ENCODE measurements around the gene GCH1. TPM values are rescaled to one million over a fixed set of nuclear protein-coding genes. Genes with fewer than 3 reads are reported as not detected.
A peak's percentile ranks its signal among the peaks of the same experiment; 100 is the strongest.
"Not testable (repeated sequence)": the region's sequence is repeated elsewhere in the genome, so short reads cannot be mapped to it uniquely, and the experiment has no call there.

Gene GCH1
- total RNA-seq, 4 donors from 2014 or later: 6.9 to 13.2 (median 8.1) TPM

- TF ChIP-seq EP300 (IDR thresholded peaks at IDR 0.05) (no peak), POLR2A (IDR thresholded peaks at IDR 0.05) (no peak), CTCF (IDR thresholded peaks at IDR 0.05) (no peak)
- Histone ChIP-seq H3K27ac (peak overlapping the region in 3 of 4 donors; percentile 15 to 73 (median 65)), H3K36me3 (no peaks in the 10 kb centered on the region), H3K4me1 (peaks cover 0 to 17% (median 5%) of the 10 kb centered on the region in 4 donors), H3K27me3 (no peaks in the 10 kb centered on the region), H3K9me3 (no peaks in the 10 kb centered on the region), H3K4me3 (peak overlapping the region; percentile 19 to 43 (median 33))
- 7 to 8% methylated on average over 5 of the region's 5 CpGs for WGBS, 2 donors
- DNase-seq (ENCODE audit: low spot score in 2 of 2): peak in 1 of 2 donors; percentile 24
These were observed 20.7 kb downstream of the GCH1 start for GRCh38 chr14:54881761-54882401.

GRCh38 chr14:54881235-54881760 lies 21.3 kb downstream of the GCH1 start:
- peak overlapping the region in 3 of 4 donors; percentile 15 to 73 (median 65) for H3K27ac ChIP-seq
- WGBS, 2 donors: 11 to 12% methylated on average over 6 of the region's 6 CpGs
- no peaks in the 10 kb centered on the region for H3K27me3 ChIP-seq
- H3K4me3 ChIP-seq: peak overlapping the region; percentile 19 to 43 (median 33)
- no peaks in the 10 kb centered on the region for H3K36me3 ChIP-seq
- DNase-seq (ENCODE audit: low spot score in 2 of 2): peak in 1 of 2 donors; percentile 31
- TF ChIP-seq EP300 (IDR thresholded peaks at IDR 0.05) (peak in 1 of 2 donors; percentile 29), CTCF (IDR thresholded peaks at IDR 0.05) (no peak), POLR2A (IDR thresholded peaks at IDR 0.05) (no peak)
- H3K4me1 ChIP-seq: peaks cover 0 to 17% (median 5%) of the 10 kb centered on the region in 4 donors
- H3K9me3 ChIP-seq: no peaks in the 10 kb centered on the region

- Histone ChIP-seq H3K4me3 (no peak overlapping the region), H3K36me3 (no peaks in the 10 kb centered on the region), H3K27me3 (no peaks in the 10 kb centered on the region), H3K9me3 (no peaks in the 10 kb centered on the region), H3K27ac (no peak overlapping the region), H3K4me1 (peaks cover 0 to 17% (median 5%) of the 10 kb centered on the region in 4 donors)
- no peak for TF ChIP-seq EP300 (IDR thresholded peaks at IDR 0.05)
- TF ChIP-seq CTCF (IDR thresholded peaks at IDR 0.05): no peak
- TF ChIP-seq POLR2A (IDR thresholded peaks at IDR 0.05): no peak
- DNase-seq (ENCODE audit: low spot score in 2 of 2): no peak
- 71 to 75% methylated on average over 3 of the region's 3 CpGs for WGBS, 2 donors
These were observed 25.0 kb downstream of the GCH1 start for GRCh38 chr14:54877703-54878021.

GRCh38 chr14:54877015-54877702 lies 25.5 kb downstream of the GCH1 start:
- Histone ChIP-seq H3K4me1 (peaks cover 0 to 12% (median 3%) of the 10 kb centered on the region in 4 donors), H3K9me3 (no peaks in the 10 kb centered on the region), H3K4me3 (no peak overlapping the region), H3K27me3 (no peaks in the 10 kb centered on the region), H3K27ac (no peak overlapping the region), H3K36me3 (no peaks in the 10 kb centered on the region)
- 67 to 73% methylated on average over 5 of the region's 5 CpGs for WGBS, 2 donors
- no peak for TF ChIP-seq EP300 (IDR thresholded peaks at IDR 0.05)
- no peak for TF ChIP-seq CTCF (IDR thresholded peaks at IDR 0.05)
- no peak for TF ChIP-seq POLR2A (IDR thresholded peaks at IDR 0.05)
- no peak for DNase-seq (ENCODE audit: low spot score in 2 of 2)

- not testable (repeated sequence) for H3K4me3 ChIP-seq; H3K27ac ChIP-seq; H3K36me3 ChIP-seq; H3K9me3 ChIP-seq; DNase-seq (ENCODE audit: low spot score in 2 of 2); H3K4me1 ChIP-seq; H3K27me3 ChIP-seq
- WGBS, 2 donors: 95 to 97% methylated on average over 2 of the region's 2 CpGs
These were observed 27.0 kb downstream of the GCH1 start for GRCh38 chr14:54875648-54876047.

GRCh38 chr14:54870154-54871090 lies 32.2 kb downstream of the GCH1 start:
- H3K9me3 ChIP-seq; H3K27me3 ChIP-seq; H3K4me1 ChIP-seq; H3K36me3 ChIP-seq; DNase-seq (ENCODE audit: low spot score in 2 of 2): not testable (repeated sequence)
- WGBS, 2 donors: 57 to 69% methylated on average over 25 to 27 of the region's 27 CpGs
- peak overlapping the region in 3 of 4 donors; percentile 17 to 47 (median 20) for H3K4me3 ChIP-seq
- H3K27ac ChIP-seq: peak overlapping the region in 1 of 4 donors; percentile 3

Measured in tibial nerve (tissue), 4 donors.